ENCODE data around the gene COPRS.

COPRS gene

DNA sequence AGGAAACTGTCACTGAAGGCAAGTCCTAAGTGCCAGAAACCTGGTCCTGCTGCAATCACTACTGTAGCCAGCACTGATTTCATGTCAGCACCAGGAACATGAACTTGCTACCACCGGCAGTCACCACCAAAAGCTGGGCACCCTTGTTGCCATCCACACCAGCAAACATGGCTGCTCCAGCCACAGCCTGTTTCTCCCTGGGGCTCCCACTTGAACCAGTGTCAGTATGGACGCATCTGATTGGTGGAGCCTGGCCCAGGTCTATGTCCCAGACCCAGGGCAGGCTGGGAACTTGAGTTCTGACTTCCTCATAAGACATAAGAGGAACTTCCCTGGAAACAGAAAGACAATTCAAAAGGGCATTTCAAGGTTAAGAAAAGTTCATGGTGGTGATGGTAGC is 56.5 kb downstream of the COPRS start:
- H3K27ac ChIP-seq = no peak overlapping the region

More for the DNA sequence above, 56.5 kb downstream of the COPRS start:
- no peak overlapping the region for H3K4me3 ChIP-seq (ENCODE audit: low read depth, low read length)
- no peaks in the 10 kb centered on the region for H3K27me3 ChIP-seq (ENCODE audit: insufficient read depth, low read depth, severe bottlenecking)
- no peaks in the 10 kb centered on the region for H3K36me3 ChIP-seq
- TF ChIP-seq, protein P1, sequence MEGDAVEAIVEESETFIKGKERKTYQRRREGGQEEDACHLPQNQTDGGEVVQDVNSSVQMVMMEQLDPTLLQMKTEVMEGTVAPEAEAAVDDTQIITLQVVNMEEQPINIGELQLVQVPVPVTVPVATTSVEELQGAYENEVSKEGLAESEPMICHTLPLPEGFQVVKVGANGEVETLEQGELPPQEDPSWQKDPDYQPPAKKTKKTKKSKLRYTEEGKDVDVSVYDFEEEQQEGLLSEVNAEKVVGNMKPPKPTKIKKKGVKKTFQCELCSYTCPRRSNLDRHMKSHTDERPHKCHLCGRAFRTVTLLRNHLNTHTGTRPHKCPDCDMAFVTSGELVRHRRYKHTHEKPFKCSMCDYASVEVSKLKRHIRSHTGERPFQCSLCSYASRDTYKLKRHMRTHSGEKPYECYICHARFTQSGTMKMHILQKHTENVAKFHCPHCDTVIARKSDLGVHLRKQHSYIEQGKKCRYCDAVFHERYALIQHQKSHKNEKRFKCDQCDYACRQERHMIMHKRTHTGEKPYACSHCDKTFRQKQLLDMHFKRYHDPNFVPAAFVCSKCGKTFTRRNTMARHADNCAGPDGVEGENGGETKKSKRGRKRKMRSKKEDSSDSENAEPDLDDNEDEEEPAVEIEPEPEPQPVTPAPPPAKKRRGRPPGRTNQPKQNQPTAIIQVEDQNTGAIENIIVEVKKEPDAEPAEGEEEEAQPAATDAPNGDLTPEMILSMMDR (IDR thresholded peaks at IDR 0.05; ENCODE audit: low read depth, low read length) = no peak
- DNase-seq = no peak
- H3K9me3 ChIP-seq (ENCODE audit: severe bottlenecking) = no peaks in the 10 kb centered on the region

Measured in WERI-Rb-1 (cell line).